Endothelial cell of hepatic sinusoid (primary cell): ENCODE measurements around the gene NUMB.

Source experiments
- in situ Hi-C: cut with HindIII; loops from 2 replicates; pipeline ENCODE4 v1.10.0; 2017; ENCODE audit warnings: low sequenced_read_pairs

Gene NUMB

DNA sequence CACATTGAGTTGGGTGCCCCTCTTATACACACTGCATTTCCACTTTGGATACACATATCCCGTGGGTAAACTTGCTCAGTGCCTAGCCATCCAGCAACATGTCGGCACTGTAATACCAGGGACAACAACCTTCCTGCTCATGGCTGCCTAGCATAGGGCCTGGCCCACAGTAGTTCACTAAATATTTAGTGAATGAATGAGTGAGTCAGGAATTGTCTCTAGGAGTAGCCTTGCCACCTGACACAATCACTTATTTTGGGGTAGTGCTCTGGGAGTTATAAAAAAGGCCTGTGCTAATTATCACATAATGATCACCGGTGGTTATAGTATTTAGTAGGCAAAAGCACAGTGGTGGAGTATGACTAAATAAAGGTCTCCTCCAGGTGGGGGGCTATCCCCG is 8.5 kb upstream of the NUMB start:
- in situ Hi-C loops = loop anchor here (5.0 to 25.0 kb wide), 3 partner anchors 75 to 280 kb away; no protein-coding TSS in a partner anchor

DNA sequence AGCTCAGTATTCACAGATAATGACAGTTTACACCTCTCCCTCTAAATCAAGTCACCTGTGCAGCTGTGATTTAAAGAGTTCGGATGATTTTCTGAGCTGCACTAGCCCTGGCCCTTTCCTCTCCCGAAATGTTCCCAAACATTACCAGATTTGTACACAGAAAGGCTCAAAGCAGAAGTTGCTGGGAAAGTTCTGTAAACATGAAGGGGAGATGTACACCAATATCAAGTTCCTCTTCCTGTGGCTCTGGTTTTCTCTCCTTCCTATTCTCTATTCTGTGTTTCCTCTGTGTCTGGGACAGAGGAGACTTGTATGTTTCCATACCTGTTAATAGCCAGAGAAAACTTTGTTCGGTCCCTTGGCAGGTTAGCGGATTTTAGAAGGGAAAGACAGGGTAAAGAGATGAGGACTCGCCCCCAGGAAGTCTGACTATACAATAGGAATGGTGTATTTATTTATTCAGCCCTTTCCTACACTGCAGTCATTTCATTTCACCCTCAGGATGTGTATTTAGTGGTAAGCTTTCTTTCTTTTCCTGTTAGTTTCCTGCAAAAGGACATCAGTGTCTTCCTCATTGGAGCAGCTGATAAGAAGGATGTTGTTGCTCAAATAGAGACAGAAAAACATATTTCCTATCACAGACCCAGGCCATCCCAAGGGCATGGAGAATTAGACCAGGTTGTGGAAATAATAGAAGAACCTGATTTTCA is 7.6 kb upstream of the NUMB start:
- in situ Hi-C loops = loop anchor here (5.0 to 25.0 kb wide), 3 partner anchors 74 to 279 kb away; no protein-coding TSS in a partner anchor

DNA sequence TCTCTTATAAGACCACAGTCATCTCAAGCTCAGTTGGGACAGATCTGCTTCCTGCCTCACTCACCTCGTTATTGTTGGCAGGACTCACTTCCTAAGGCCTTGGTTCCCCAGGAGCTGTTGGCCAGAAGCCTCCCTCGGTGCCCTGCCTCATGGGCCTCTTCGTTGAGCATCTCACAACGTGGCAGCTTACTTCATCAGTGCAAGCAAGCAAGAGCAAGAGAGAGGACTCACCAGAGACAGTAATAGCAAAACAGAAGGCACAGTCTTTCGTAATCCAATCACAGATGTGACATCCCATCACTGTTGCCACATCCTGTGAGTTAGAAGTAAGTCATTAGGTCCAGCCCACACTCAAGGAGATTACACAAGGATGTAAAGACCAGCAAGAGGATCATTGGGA is 5.1 kb upstream of the NUMB start:
- in situ Hi-C loops = loop anchor here (25.0 kb wide), 1 partner anchor 276 kb away; no protein-coding TSS in a partner anchor

- in situ Hi-C loops = loop anchor here (25.0 kb wide), 1 partner anchor 276 kb away; no protein-coding TSS in a partner anchor
These were observed 4.5 kb upstream of the NUMB start for GRCh38 chr14:73462815-73463214.

DNA sequence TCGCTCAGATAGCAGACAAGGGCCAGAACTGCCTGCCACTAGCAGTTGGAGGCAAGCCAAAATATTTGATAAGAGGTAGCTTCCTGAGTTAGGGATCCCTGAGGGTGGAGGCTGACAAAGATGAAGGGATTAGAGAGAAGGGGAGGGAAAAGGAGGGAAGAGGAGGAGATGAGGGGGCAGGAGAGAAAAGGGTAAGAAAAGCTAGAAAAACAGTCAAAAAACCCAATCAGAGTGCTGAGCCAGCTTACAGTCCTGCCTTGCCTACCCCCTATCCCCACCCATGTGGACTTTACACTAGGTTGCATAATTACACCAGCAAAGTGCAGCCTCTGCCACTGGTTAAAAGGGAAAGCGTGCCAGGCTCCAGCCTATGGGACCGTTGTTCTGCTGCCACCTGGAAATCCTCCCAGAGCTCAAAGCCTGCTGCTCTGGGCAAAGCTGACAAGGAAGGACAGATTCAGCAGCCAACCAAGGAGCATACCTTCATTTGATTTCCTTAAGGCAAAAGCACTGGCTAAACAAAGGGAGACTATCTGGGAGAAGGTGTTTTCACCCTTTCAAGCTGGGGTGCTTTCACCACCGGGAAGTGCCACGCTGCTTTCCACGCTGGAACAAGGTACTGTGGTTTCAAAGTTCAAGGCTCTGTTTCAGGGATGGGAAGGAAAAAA is 3.8 kb upstream of the NUMB start:
- in situ Hi-C loops = loop anchor here (25.0 kb wide), 1 partner anchor 275 kb away; no protein-coding TSS in a partner anchor

- in situ Hi-C loops = loop anchor here (25.0 kb wide), 1 partner anchor 274 kb away; no protein-coding TSS in a partner anchor
These were observed 3.2 kb upstream of the NUMB start for GRCh38 chr14:73461478-73462047.

DNA sequence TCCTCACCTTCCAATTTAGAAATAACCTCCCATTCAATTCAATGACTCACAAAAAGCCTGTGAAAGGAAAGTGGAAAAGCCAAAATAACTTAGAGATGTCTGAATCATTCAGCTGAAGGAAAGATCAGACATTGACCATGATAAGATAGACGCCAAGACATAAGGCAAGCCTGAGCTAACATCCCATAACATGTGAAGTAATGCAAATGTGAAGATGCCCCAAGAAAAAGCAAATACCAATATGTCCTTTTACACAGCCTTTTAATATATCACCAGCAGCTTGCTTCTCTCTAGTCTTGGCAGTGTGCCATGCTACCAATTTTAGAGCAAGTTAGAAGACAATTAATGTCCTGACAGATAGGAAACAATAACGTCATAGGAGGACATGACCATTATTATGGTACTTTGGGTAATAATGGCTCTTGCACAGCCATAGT is 2.4 kb upstream of the NUMB start:
- in situ Hi-C loops = loop anchor here (25.0 kb wide), 1 partner anchor 273 kb away; no protein-coding TSS in a partner anchor

- in situ Hi-C loops = loop anchor here (25.0 kb wide), 1 partner anchor 273 kb away; no protein-coding TSS in a partner anchor
These were observed 1.6 kb upstream of the NUMB start for GRCh38 chr14:73459959-73460358.

- in situ Hi-C loops = loop anchor here (25.0 kb wide), 1 partner anchor 271 kb away; no protein-coding TSS in a partner anchor
These were observed 493 bp downstream of the NUMB start for GRCh38 chr14:73457924-73458182.

GRCh38 chr14:73457041-73457923 is 1.1 kb downstream of the NUMB start:
- in situ Hi-C loops = loop anchor here (25.0 kb wide), 1 partner anchor 270 kb away; no protein-coding TSS in a partner anchor

DNA sequence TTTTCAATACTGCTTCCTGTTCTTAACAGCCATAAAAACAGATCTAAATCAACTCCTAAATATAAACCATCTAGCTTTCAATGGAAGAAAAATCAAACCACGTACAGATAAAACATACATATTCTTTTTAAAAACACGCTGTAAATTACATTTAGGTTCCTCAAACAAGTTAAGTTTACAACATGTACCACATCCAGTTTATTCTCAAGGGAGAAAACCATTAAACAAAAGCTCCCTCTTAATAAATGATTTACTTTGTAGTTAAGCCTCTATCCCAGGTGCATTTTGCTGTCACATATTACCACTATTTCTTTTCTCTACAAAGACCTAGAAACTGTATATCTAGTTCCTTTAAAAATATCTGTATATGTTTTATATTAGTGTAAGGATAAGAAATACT is 3.1 kb downstream of the NUMB start:
- in situ Hi-C loops = loop anchor here (25.0 kb wide), 1 partner anchor 268 kb away; no protein-coding TSS in a partner anchor

DNA sequence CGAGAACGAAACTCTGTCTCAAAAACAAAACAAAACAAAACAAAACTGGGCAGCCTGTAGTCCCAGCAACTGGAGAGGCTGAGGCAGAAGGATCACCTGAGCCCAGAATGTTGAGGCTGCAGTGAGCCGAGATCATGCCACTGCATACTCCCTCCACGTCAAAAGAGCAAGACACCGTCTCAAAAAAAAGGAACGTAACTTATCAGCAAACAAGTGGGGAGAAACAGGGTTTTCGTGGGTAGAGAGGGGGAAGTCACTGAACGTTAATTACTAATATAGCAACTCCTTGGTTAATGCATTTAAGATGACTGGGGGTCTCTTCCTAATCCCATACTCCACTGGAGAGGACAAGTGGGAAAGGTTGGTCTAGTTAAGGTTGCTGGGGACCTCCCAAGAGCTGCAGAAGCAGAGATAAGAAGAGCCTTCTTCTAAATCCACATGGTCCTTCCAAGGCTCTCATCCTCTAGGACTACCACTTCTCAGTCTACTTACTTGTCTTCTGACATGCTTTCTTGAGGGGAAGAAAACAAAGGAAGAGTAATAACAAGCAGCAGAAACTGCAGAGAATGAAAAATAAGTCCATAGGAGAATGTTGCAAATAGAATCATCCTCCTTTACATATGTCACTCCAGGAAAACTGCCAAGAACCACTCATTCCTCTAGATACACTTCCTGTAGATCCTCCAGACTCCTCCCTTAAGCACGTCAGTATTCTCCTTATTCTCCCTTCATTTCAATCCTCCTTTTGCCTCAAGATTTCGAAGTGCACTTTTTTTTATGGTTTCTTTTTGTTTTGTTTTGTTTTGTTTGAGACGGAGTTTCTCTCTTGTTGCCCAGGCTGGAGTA is 5.8 kb downstream of the NUMB start:
- in situ Hi-C loops = loop anchor here (25.0 kb wide), 1 partner anchor 265 kb away; no protein-coding TSS in a partner anchor

DNA sequence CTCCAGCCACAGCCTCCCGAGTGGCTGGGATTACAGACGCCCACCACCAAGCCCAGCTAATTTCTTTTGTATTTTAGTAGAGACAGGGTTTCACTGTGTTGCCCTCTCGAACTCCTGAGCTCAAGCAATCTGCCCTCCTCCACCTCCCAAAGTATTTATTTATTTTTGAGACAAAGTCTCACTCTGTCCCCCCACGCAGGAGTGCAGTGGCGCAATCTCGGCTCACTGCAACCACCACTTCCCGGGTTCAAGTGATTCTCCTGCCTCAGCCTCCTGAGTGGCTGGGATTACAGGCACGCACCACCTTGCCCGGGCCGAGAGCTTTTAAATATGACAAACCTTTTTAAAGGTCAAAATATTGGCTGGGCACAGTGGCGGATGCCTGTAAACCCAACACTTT is 14.6 kb downstream of the NUMB start:
- in situ Hi-C loops = no loop called here

- in situ Hi-C loops = no loop called here
These were observed 17.1 kb downstream of the NUMB start for GRCh38 chr14:73441286-73441685.

DNA sequence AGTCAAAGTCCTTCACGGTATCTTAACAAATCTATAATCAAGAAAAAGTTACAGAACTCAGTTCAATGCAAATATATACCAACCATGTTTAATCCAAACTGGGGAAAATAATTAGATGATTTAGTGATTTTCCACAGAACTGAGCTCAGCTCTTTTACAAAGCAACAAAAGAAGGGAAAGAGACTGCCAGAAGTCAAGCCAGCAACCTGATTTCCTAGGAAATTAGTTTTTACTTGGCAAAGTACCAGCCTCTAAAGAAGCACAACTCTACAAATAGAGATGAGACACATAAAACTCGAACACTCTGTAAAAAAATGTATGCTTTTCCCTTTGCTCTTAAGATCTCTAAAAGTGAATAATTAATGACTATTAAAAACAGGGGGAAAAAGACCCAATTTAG is 19.4 kb downstream of the NUMB start:
- in situ Hi-C loops = no loop called here

DNA sequence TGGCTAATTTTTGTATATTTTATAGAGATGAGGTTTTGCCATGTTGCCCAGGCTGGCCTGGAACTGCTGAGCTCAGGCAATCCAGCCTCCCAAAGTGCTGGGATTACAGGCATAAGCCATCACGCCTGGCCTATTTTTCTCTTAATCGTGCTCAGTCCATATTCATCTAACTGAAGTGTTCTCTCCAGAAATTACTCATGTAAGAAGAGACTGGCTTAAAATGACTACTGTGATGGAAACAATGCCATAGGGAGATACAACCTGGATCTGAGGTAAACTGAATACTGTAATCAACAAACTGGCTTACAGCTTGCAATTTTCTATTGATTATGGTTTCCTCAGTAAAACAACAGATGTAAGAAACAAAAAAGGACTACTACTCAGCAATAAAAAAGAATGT is 21.1 kb downstream of the NUMB start:
- in situ Hi-C loops = no loop called here

- in situ Hi-C loops = no loop called here
These were observed 26.2 kb downstream of the NUMB start for GRCh38 chr14:73432124-73432523.

- in situ Hi-C loops = no loop called here
These were observed 30.0 kb downstream of the NUMB start for GRCh38 chr14:73428353-73428824.

DNA sequence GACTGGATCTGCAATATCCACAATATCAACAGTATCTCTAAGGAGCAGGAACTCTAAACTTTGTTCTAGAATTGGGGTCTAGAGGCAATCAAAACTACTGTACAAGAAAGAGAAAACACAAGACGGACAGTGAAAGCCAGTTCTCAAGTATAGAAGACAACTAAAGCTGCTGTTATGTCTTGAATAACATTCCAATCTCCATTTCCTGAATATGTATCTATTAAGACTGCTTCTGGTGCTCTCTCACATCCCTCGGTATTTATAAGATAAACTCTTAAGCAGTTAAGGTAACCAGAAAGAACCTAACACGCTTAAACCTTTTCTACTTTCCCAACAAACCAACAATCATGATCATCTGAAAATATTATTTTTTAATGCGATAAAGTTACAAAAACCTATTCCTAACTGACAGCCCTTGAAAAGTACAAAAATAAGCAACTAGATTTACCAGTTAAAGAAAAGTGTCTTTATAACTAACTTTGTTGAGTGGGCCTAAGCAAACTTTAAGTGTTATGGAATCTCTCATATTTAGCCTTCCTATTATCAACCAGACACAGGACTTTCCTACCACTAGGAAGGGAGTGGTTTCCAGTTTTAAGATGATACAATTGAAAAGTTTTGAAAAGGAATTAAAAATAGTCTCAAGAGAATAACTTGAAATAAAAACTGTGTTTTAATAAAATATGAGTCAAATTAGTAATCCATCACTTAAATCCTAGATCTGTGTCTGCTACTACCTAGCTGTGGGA is 30.7 kb downstream of the NUMB start:
- in situ Hi-C loops = no loop called here
